Measurements from ENCODE around the gene SPACA9.

Gene SPACA9

GRCh38 chr9:132935026-132935425, 56.3 kb downstream of the SPACA9 start:
- no peak for TF ChIP-seq CTCF (IDR thresholded peaks at IDR 0.05; ENCODE audit: low read depth, low read length, missing control alignments)
- no peak for DNase-seq (ENCODE audit: extremely low read depth, low read depth)
- H3K4me3 ChIP-seq (replicated peaks; ENCODE audit: low read depth, low read length) = no peak overlapping the region

- no peak for TF ChIP-seq CTCF (IDR thresholded peaks at IDR 0.05; ENCODE audit: low read depth, low read length, missing control alignments)
- H3K4me3 ChIP-seq (replicated peaks; ENCODE audit: low read depth, low read length) = no peak overlapping the region
- no peak for DNase-seq (ENCODE audit: extremely low read depth, low read depth)
These were observed 58.8 kb downstream of the SPACA9 start for GRCh38 chr9:132937463-132937901.

- H3K4me3 ChIP-seq (replicated peaks; ENCODE audit: low read depth, low read length) = no peak overlapping the region
- no peak for TF ChIP-seq CTCF (IDR thresholded peaks at IDR 0.05; ENCODE audit: low read depth, low read length, missing control alignments)
- DNase-seq (ENCODE audit: extremely low read depth, low read depth) = no peak
These were observed 60.5 kb downstream of the SPACA9 start for GRCh38 chr9:132939169-132939568.
